Gastrocnemius medialis (tissue), 4 donors: ENCODE measurements around the gene LAMC1. TPM values are rescaled to one million over a fixed set of nuclear protein-coding genes. Genes with fewer than 3 reads are reported as not detected.
A peak's percentile ranks its signal among the peaks of the same experiment; 100 is the strongest.

Experiments used
- ATAC-seq, 2 donors: fragments of 150-250 bp; one replicate each; pipeline ENCODE4 v1.9.1; 2016
- DNase-seq, 2 donors: peaks; one replicate each; pipeline ENCODE4 v3.0.0-alpha.2; 2019
- H3K27ac ChIP-seq, 4 donors: fragments of 200-600 bp; sonication (generic); 1 replicate in 1 of 4; 2 replicates in 3 of 4; pipeline ENCODE4 v1.5.1; 2016 to 2018; ENCODE audit warnings: mild to moderate bottlenecking in 2 of 4, moderate library complexity in 1 of 4
- H3K27me3 ChIP-seq, 3 donors: fragments of 200-600 bp; sonication (generic) in 2 of 3; 1 replicate in 1 of 3; 2 replicates in 2 of 3; pipeline versions ENCODE4 v1.5.1 to v1.6.0; 2016 to 2019; ENCODE audit warnings: mild to moderate bottlenecking in 1 of 3, moderate library complexity in 1 of 3
- H3K36me3 ChIP-seq, 2 donors: fragments of 200-600 bp; sonication (generic) in 1 of 2; one replicate each; pipeline ENCODE4 v1.5.1; 2017 to 2018
- H3K4me1 ChIP-seq, 2 donors: fragments of 200-600 bp; sonication (generic) in 1 of 2; one replicate each; pipeline ENCODE4 v1.5.1; 2016 to 2017; ENCODE audit warnings: mild to moderate bottlenecking in 2 of 2
- H3K4me3 ChIP-seq, 4 donors: fragments of 200-600 bp; sonication (generic) in 3 of 4; 1 replicate in 1 of 4; 2 replicates in 3 of 4; pipeline ENCODE4 v1.5.1; 2016 to 2019; ENCODE audit warnings: mild to moderate bottlenecking in 2 of 4
- H3K9me3 ChIP-seq, 3 donors: fragments of 200-600 bp; sonication (generic) in 2 of 3; 1 replicate in 1 of 3; 2 replicates in 2 of 3; pipeline ENCODE4 v1.5.1; 2016 to 2019
- POLR2A ChIP-seq, 2 donors: fragments of 450-650 bp; IDR thresholded peaks; one replicate each; pipeline ENCODE4 v1.6.1; 2017; ENCODE audit warnings: antibody characterized with exemption in 2 of 2, mild to moderate bottlenecking in 2 of 2, moderate library complexity in 2 of 2
- in situ Hi-C, 4 donors: fragments of 200-750 bp; cut with MboI; loops; one replicate each; pipeline versions ENCODE4 v1.15.0 to v1.8.0; 2017; ENCODE audit warnings: low sequenced_read_pairs in 4 of 4
- intact Hi-C: fragments of 100-400 bp; cut with DNase I; formaldehyde crosslinking; loops from one replicate; pipeline ENCODE4 v1.15.1; 2023; ENCODE audit warnings: low total_unique reads
- total RNA-seq, 4 donors: library from RNA; depleted of rRNA; stranded (reverse); fragments of >200 nt; gene quantifications; one replicate each; pipeline versions ENCODE4 v1.1.0 to v1.2.3, GENCODE V29; 2016
- TF ChIP-seq, protein P1 (sequence below), 5 experiments: fragments of 450-650 bp in 3 of 5; fragments of 200-600 bp in 2 of 5; sonication (generic) in 2 of 5; IDR thresholded peaks in 4 of 5; conservative IDR thresholded peaks in 1 of 5; 1 replicate in 4 of 5; 2 replicates in 1 of 5; pipeline ENCODE4 v1.5.1; 2016 to 2019; ENCODE audit warnings: antibody characterized with exemption in 5 of 5, mild to moderate bottlenecking in 3 of 5, moderate library complexity in 3 of 5

LAMC1 gene
- total RNA-seq, 4 donors from 2014 or later: 96.1 to 161 (median 135) TPM

DNA sequence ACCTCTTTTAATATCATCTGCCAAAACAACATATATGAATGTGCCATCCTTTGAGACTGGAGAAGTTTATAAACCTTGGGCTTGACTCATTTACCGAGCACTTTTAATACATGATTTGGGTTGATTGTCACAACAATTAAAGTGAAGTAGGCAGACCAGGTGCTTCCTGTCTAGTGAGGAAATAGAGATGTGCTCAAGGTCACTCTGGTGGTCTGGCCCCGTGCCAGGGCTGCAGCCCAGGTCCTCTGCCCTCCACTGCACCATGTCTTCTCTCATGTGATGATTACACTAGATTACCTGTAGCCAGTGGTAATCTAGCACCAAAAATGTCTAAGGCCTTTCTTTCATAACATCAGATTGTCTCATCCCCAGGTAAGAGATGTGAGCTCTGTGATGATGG lies 101.0 kb downstream of the LAMC1 start:
- Histone ChIP-seq H3K27me3 (no peaks in the 10 kb centered on the region), H3K36me3 (peaks cover 9 to 95% of the 10 kb centered on the region in 2 donors), H3K4me3 (no peak overlapping the region), H3K4me1 (peaks cover 0 to 10% of the 10 kb centered on the region in 2 donors), H3K27ac (peak overlapping the region; percentile 3 to 65 (median 33)), H3K9me3 (no peaks in the 10 kb centered on the region)
- TF ChIP-seq, protein P1, sequence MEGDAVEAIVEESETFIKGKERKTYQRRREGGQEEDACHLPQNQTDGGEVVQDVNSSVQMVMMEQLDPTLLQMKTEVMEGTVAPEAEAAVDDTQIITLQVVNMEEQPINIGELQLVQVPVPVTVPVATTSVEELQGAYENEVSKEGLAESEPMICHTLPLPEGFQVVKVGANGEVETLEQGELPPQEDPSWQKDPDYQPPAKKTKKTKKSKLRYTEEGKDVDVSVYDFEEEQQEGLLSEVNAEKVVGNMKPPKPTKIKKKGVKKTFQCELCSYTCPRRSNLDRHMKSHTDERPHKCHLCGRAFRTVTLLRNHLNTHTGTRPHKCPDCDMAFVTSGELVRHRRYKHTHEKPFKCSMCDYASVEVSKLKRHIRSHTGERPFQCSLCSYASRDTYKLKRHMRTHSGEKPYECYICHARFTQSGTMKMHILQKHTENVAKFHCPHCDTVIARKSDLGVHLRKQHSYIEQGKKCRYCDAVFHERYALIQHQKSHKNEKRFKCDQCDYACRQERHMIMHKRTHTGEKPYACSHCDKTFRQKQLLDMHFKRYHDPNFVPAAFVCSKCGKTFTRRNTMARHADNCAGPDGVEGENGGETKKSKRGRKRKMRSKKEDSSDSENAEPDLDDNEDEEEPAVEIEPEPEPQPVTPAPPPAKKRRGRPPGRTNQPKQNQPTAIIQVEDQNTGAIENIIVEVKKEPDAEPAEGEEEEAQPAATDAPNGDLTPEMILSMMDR (IDR thresholded peaks at IDR 0.05 in 4 of 5, conservative IDR thresholded peaks at IDR 0.05 in 1 of 5): no peak
- TF ChIP-seq POLR2A (IDR thresholded peaks at IDR 0.05): no peak
- in situ Hi-C loops: loop anchor here (25.0 kb wide), 2 partner anchors 162 to 287 kb away; partner anchors contain the start of genes SHCBP1L (in 4 of the 4) and DHX9 (in 1 of the 4)
- ATAC-seq (no peak), DNase-seq (no peak)
- intact Hi-C loops: no loop called here

GRCh38 chr1:183125279-183125999 lies 102.2 kb downstream of the LAMC1 start:
- DNase-seq (no peak), ATAC-seq (no peak)
- in situ Hi-C loops: no loop called here
- Histone ChIP-seq H3K27me3 (no peaks in the 10 kb centered on the region), H3K4me3 (no peak overlapping the region), H3K27ac (peak overlapping the region; percentile 27 to 65 (median 53)), H3K9me3 (no peaks in the 10 kb centered on the region), H3K4me1 (peaks cover 0 to 18% of the 10 kb centered on the region in 2 donors), H3K36me3 (peaks cover 9 to 97% of the 10 kb centered on the region in 2 donors)
- intact Hi-C loops: no loop called here
- no peak for TF ChIP-seq POLR2A (IDR thresholded peaks at IDR 0.05)
- TF ChIP-seq, protein P1 (IDR thresholded peaks at IDR 0.05 in 4 of 5, conservative IDR thresholded peaks at IDR 0.05 in 1 of 5): no peak

DNA sequence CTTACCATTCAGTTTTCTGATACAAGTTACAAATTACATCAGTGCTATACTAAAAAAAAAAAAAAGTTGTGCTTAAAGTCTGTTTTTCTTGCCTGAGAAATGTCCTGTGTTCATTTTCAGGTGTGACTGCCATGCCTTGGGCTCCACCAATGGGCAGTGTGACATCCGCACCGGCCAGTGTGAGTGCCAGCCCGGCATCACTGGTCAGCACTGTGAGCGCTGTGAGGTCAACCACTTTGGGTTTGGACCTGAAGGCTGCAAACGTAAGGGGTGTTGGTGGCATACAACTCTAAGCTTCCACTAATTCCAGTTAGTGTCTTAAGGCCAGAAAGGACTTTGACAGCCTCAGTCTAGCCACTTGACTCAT lies 102.8 kb downstream of the LAMC1 start:
- Histone ChIP-seq H3K36me3 (peaks cover 9 to 97% of the 10 kb centered on the region in 2 donors), H3K27me3 (no peaks in the 10 kb centered on the region), H3K4me3 (no peak overlapping the region), H3K4me1 (peaks cover 0 to 22% of the 10 kb centered on the region in 2 donors), H3K27ac (peak overlapping the region; percentile 27 to 65 (median 53)), H3K9me3 (no peaks in the 10 kb centered on the region)
- TF ChIP-seq POLR2A (IDR thresholded peaks at IDR 0.05): no peak
- TF ChIP-seq, protein P1 (IDR thresholded peaks at IDR 0.05 in 4 of 5, conservative IDR thresholded peaks at IDR 0.05 in 1 of 5): no peak
- in situ Hi-C loops (no loop called here), intact Hi-C loops (no loop called here)
- DNase-seq (no peak), ATAC-seq (no peak)

DNA sequence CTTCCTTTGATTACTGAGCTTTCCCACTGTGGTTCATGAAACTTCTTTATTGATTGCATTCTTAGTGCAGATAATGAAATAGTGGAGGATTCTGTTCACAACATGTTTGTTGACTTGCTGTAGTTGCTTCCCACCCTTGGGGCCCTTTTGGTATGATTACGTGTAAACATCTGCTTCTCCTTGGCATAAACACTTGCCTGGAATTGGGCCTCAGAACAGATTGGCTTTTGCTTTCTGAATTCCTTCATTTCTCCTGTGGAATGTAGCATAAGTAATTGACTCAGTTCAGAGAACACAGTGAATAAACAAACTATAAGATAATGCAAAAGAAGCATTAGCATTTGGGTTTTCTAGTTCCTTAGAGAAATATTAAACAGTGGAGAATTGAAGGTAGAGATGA lies 103.3 kb downstream of the LAMC1 start:
- in situ Hi-C loops: no loop called here

More for the DNA sequence above, 103.3 kb downstream of the LAMC1 start:
- no peaks in the 10 kb centered on the region for H3K27me3 ChIP-seq
- ATAC-seq: peak in 1 of 2 donors; percentile 34
- peaks cover 9 to 98% of the 10 kb centered on the region in 2 donors for H3K36me3 ChIP-seq
- peak overlapping the region; percentile 24 to 65 (median 43) for H3K27ac ChIP-seq
- no peaks in the 10 kb centered on the region for H3K9me3 ChIP-seq
- peaks cover 0 to 22% of the 10 kb centered on the region in 2 donors for H3K4me1 ChIP-seq
- peak in 1 of 2 donors; percentile 28 for DNase-seq
- TF ChIP-seq POLR2A (IDR thresholded peaks at IDR 0.05): no peak
- TF ChIP-seq, protein P1 (IDR thresholded peaks at IDR 0.05 in 4 of 5, conservative IDR thresholded peaks at IDR 0.05 in 1 of 5): no peak
- intact Hi-C loops: no loop called here
- no peak overlapping the region for H3K4me3 ChIP-seq
